GM23248 (cell line): ENCODE measurements around the gene GLT1D1.

Experiments used
- EZH2 ChIP-seq: fragments of 200-600 bp; sonication (generic); IDR thresholded peaks from 2 replicates; pipeline ENCODE4 v1.6.1; 2018; ENCODE audit warnings: antibody characterized with exemption, mild to moderate bottlenecking; ENCODE audit not compliant: insufficient read depth, poor library complexity, severe bottlenecking
- EZH2phosphoT487 ChIP-seq: fragments of 200-600 bp; sonication (generic); IDR thresholded peaks from 2 replicates; pipeline ENCODE4 v1.6.1; 2018; ENCODE audit warnings: antibody characterized with exemption, moderate library complexity, mild to moderate bottlenecking, low read depth; ENCODE audit not compliant: insufficient read depth

GRCh38 chr12:128843538-128843937 is 9.7 kb upstream of the GLT1D1 start:
- TF ChIP-seq EZH2phosphoT487 = no peak
- TF ChIP-seq EZH2 = no peak
